Left forelimb (tissue), 1 donor: ENCODE results near the gene SLX1A.
"Not testable (repeated sequence)": the region's sequence is repeated elsewhere in the genome, so short reads cannot be mapped to it uniquely, and the experiment has no call there.

Experiments
- DNase-seq: peaks from one replicate; pipeline ENCODE4 v3.0.0-alpha.2; 2018; ENCODE audit warnings: low spot score

The SLX1A gene

DNA sequence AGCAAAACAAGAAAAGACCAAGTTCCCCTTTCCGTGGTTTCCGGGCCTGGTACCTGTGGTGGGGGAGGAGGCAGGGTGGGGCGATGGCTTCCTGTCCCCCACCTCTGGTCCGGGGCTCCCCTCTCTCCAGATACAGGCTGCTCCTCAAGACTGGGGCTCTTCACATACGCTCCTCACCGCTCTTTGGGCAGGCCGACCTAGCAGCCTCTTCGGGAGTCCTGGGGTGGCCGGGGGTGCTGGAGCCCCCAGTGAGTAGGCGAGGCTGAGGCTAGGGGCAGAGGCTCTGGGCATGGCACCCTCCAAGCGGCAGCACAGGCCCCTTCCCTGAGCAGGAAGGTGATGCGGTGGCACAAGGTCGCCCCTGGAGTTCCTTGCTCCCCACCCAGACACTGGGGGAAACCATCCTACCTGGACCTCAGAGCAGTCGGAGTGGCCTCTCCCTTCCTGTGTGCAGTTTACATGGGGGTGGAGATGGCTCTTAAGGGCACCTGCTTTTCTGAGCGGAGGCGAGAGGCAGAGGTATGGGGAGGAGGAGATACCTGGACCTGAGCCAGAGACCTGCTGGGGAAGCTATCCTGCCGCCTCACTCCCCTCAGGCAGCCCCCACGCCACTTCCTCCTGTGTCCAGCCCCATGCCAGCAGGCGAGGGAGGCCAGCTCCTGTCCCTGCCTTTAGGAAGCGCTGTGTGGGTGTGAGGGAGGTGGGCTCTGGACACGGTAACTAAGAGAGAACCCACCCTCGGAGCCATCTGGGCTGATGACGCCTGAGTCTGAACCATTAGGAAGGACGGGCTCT is 9.4 kb upstream of the SLX1A start:
- DNase-seq, result no peak

DNA sequence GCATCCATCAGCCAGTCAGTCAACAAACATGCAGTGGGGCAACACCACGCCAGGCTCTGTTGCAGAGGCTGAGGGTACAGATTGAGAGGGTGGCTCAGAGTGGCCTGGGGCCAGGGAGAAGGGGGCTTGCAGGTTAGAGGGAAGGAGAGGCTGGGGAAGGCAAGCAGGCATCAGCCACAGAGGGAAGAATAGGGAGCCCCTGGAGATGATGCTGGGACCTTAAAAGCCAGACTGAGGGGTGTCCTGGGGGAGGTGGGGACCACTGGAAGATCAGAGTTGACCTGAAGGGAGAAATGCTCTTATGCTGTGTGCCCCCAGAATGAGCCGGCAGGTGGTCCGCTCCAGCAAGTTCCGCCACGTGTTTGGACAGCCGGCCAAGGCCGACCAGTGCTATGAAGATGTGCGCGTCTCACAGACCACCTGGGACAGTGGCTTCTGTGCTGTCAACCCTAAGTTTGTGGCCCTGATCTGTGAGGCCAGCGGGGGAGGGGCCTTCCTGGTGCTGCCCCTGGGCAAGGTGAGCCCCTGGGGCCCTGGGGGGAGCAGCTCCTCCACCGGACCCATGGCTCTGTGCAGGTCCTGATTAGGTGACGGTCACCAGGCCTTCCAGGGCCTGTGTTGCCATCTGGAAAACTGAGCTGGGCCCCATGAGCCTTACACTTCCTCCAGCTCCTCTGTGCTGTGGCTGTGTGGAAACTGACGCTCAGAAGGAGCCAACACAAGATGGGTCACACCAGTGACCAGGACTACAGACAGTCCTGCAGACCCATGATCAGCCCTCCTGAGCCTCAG is 8.6 kb upstream of the SLX1A start:
- no peak for DNase-seq

DNA sequence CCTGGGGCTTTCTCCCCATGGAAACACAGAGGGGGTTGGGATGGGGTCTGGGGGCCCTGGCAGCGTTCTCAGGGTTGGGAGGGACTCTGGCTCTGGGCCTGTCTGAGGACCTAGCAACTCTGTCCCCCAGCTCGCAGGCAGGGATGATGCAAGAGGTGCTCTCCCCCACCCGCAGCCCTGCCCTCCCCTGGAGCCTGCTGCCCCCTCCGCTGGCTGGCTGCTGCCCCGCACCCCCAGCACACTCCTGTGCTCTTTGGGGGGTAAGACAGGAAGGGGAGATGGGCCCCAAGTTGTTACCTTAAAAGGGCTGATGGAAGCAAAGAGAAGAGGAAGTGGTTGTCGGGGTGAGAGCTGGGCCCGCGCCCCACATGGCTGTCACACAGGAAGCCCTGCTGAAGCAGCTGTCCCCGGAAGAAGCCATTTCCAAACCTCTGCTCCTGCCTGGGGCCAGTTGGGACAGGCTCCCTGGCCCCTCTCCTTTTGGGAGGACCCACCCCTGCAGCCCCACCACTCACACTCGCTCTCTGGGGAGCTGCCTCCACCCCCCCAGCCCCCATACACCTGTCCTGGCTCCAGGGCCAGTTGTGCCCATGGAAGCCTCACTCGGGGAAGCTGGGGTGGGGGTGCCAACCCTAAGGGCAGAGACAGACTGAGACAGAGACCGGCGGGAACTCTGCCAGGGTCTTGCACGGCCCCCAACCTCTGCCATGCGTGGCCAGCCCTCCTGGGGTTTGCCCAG is 7.8 kb upstream of the SLX1A start:
- DNase-seq, result no peak

DNA sequence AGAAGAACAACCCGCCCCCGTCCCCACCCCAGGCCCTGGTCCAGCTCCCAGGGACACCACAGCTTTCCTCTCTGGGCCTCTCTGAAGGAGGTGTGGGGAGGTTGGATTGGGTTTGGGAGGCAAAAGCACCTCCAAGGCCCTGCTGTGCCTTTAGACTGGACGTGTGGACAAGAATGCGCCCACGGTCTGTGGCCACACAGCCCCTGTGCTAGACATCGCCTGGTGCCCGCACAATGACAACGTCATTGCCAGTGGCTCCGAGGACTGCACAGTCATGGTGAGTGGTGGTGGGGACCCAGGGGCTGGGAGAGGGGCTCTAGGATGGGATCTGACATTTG is 7.3 kb upstream of the SLX1A start:
- DNase-seq, result no peak

- DNase-seq, result no peak
These were observed 6.7 kb upstream of the SLX1A start for GRCh38 chr16:30186782-30187555.

GRCh38 chr16:30187556-30187865 is 6.2 kb upstream of the SLX1A start:
- DNase-seq, result no peak

DNA sequence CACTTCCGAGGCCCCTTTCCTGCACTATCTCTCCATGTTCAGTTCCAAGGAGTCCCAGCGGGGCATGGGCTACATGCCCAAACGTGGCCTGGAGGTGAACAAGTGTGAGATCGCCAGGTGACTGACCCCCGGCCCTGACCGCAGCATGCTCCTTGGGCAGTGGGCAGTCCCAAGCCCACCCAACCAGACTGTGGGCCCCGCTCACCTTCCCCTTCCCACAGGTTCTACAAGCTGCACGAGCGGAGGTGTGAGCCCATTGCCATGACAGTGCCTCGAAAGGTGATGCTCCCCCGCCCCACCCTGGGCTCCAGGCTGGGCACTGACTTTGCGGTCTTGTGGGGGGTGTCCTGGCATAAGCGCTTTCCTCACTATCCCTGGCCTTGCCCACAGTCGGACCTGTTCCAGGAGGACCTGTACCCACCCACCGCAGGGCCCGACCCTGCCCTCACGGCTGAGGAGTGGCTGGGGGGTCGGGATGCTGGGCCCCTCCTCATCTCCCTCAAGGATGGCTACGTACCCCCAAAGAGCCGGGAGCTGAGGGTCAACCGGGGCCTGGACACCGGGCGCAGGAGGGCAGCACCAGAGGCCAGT is 5.6 kb upstream of the SLX1A start:
- DNase-seq, result no peak

DNA sequence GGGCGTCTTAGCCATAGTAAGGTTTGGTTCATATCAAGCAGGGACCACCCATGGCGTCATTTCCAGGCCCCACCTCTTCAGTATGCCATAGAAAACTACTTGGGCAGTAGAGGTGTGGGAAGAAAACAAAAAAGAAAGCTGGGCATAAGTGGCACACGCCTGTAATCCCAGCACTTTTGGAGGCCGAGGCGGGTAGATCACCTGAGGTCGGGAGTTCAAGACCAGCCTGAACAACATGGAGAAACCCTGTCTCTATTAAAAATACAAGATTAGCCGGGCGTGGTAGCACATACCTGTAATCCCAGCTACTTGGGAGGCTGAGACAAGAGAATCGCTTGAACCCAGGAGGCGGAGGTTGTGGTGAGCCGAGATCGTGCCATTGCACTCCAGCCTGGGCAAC is 2.5 kb upstream of the SLX1A start:
- DNase-seq, result not testable (repeated sequence)

DNA sequence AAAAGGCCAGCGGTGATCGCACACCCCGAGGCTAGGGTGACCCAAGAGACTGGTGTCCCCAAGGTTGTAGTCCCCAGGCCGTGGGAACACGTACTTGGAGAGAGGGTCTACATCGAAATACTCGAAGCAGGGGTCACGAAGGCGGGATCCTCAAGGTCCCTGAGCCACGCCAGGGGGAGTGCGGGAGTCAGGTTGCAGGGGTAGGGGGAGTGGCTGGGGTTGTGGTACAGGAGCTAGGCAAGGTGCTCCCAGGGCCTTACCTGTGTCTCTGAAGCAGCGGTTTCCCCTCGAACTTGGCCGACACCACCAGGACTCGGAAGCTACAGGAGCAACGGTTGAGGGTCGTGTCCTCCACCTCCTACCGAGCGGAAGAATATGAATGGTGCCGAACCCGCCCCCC is 577 bp upstream of the SLX1A start:
- not testable (repeated sequence) for DNase-seq

DNA sequence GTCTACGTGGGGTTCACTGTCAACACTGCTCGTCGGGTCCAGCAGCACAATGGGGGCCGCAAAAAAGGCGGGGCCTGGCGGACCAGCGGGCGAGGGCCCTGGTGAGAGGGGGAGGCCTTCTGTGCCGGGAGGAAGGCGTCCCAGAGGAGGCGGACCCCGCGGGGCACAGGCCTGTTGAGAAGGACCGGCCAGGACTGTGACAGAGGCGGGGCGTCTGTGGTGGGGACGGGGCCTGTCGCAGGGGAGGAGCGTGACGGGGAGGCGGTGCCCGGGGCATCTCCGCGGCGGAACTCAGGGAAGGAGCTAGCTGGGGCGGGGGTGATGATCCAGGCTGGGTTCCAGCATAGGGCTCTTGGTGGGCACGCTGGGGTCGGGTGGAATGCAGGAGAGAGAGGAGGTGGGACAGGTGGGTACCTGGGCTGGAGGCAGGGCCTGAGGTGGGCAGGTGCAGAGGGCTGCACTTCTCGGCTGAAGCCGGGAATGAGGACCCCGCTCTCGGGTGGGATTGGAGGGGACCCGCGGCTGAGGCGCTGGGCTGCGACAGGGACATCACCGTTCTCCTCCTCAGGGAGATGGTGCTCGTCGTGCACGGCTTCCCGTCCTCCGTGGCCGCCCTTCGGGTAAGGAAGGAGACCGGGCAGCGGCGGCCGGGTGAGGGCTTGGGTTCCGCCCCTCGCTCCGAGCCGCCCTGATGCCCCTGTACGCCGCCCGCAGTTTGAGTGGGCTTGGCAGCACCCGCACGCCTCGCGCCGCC is 674 bp downstream of the SLX1A start:
- DNase-seq, result not testable (repeated sequence)

GRCh38 chr16:30197001-30197400 is 3.3 kb downstream of the SLX1A start:
- not testable (repeated sequence) for DNase-seq

GRCh38 chr16:30199049-30199448 is 5.4 kb downstream of the SLX1A start, which contains the start of gene SULT1A3:
SULT1A3 (plus strand) TSS chr16:30199255; CDS start chr16:30200729, 1,474 bp downstream.
- not testable (repeated sequence) for DNase-seq

- not testable (repeated sequence) for DNase-seq
These were observed 6.1 kb downstream of the SLX1A start for GRCh38 chr16:30199608-30200343.

DNA sequence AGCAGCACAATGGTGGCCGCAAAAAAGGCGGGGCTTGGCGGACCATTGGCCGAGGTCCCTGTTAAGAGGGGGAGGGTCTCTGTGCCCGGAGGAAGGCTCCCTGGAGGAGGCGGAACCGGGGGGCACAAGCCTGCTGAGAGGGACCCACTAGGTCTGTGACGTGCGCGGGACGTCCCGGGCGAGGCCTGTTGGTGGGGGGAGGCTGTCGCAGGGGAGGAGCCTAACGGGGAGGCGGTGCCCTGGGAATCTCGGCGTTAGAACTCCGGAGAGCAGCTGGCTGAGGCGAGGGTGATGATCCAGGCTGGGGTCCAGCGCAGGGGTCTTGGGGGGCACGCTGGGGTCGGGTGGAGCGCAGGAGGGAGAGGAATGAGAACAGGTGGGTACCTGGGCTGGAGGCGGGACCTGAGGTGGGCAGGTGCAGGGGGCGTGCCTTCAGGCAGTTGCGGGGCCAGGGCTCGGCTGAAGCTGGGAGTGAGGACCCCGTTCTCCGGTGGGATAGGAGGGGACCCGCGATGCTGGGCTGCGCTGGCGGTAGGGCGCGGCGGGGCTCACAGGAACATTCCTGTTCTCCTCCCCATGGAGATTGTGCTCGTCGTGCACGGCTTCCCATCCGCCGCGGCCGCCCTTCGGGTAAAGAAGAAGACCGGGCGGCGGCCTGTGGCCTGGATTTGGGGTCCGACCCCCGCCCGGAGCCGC is 12.0 kb downstream of the SLX1A start:
- DNase-seq, result not testable (repeated sequence)

DNA sequence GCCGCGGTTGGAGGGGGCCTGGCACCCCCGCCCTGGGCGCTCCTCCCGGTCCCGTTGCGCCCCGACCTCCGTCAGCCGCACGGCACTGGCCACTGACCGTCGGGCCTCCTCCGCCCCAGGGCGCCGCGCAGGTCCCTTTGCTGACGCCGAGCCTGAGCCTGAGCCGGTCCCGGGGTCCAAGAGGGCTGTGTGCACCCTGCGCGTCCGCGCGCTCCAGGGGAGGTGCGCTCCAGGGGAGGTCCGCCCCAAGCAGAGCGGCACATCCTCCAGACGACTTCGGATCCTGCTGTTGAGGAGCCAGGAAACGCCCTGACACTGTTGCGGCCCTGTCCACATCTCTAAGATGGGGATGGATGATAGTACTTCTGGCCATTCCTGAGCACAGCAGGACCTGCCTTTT is 12.6 kb downstream of the SLX1A start:
- DNase-seq, result not testable (repeated sequence)

GRCh38 chr16:30207063-30207704 is 13.5 kb downstream of the SLX1A start:
- not testable (repeated sequence) for DNase-seq

DNA sequence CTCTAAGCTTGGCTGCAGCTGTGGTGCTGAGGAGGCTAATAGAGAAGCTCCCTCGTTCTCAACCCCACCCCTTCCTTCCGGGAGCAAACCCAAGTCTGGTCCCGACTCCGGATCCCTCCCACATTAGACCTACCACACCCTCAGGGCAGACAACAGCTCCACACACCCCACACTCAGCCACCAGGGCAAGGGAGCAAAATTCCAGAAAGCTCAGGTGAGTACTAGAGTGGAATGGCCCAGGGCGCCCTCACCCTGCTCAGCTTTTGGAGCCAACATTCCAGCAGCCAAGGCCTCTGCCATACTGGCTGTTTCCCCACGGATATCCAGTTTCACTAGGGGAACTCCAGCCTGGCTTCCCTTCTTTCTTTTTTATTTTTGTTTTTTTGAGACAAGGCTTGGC is 15.4 kb downstream of the SLX1A start:
- DNase-seq, result not testable (repeated sequence)

DNA sequence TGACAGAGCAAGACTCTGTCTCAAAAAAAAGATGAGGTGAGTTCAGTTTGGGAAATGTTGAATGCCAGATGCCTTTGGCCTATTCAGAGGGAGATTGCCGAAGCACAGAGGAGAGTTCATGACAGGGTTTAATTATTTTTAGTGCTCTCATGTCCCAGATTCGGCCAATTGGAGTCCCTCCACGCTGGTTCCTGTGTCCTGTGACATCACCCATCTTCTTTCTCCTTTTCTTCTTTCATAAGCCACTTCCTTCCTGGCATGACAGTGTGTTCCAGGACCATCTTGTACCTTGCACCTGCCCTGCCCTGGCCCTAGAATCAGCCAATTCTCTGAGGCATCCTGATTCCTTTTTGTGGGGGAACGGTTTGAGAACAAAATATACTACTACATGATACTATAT is 17.7 kb downstream of the SLX1A start:
- not testable (repeated sequence) for DNase-seq

DNA sequence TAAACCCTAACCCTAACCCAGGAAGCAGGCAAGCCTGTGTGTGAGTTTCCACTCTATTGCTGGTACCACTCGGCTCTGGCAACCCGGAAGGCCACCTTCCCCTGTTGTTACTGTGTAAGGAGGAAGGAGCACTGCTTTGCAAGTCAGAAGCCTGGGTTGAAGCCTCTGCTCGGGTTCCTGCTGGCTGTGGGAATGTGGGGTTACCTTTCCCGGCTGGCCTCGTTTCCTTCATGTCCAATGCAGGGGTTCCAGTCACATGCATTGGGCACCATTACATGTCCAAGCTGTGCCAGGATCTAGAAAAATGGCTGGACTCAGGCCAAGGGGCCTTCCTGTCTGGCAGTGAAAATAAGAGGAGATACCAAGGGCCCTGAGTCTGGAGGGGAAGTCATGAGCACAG is 23.4 kb downstream of the SLX1A start:
- DNase-seq, result not testable (repeated sequence)
